HT1080 (cell line): ENCODE data around the gene ANKAR. TPM values are rescaled to one million over a fixed set of nuclear protein-coding genes. Genes with fewer than 3 reads are reported as not detected.
"Not testable (repeated sequence)": the region's sequence is repeated elsewhere in the genome, so short reads cannot be mapped to it uniquely, and the experiment has no call there.

ENCODE experiments used
- DNase-seq: peaks from one replicate; pipeline ENCODE4 v3.0.0-alpha.2; 2015; ENCODE audit warnings: low read depth
- total RNA-seq: library from RNA; depleted of rRNA; stranded (reverse); fragments of >200 nt; shearing (Covaris generic); gene quantifications from 2 replicates; pipeline ENCODE4 v1.2.3, GENCODE V29; 2014; rRNA removed

The ANKAR gene
- total RNA-seq, 1 experiment from 2014 or later, result 2.4 TPM

- DNase-seq, result no peak
Measured at GRCh38 chr2:189700681-189701080, 26.2 kb downstream of the ANKAR start.

GRCh38 chr2:189702071-189702470 lies 27.6 kb downstream of the ANKAR start:
- peak; percentile 27 for DNase-seq

- no peak for DNase-seq
Measured at GRCh38 chr2:189709501-189710221, 35.2 kb downstream of the ANKAR start.

- DNase-seq, result not testable (repeated sequence)
Measured at GRCh38 chr2:189717593-189717992, 43.1 kb downstream of the ANKAR start.

- no peak for DNase-seq
Measured at GRCh38 chr2:189719571-189719970, 45.1 kb downstream of the ANKAR start.

GRCh38 chr2:189723192-189723591 lies 48.7 kb downstream of the ANKAR start:
- no peak for DNase-seq

Other genes with a start within 250 kb of the ANKAR start
- 75.1 and 99.1 TPM in 2 replicates for gene WDR75, start 233.2 kb upstream of the ANKAR start, total RNA-seq
- gene SLC40A1, start 93.9 kb upstream of the ANKAR start, total RNA-seq, result 0.29 and 0.57 TPM in 2 replicates
- 66.2 and 68.9 TPM in 2 replicates for gene ASNSD1, start 13.2 kb upstream of the ANKAR start, total RNA-seq
- gene OSGEPL1, start 88.1 kb downstream of the ANKAR start, total RNA-seq, result 11.5 and 14.2 TPM in 2 replicates
- 99.1 and 125 TPM in 2 replicates for gene ORMDL1, start 109.7 kb downstream of the ANKAR start, total RNA-seq
- 18.2 and 19.3 TPM in 2 replicates for gene PMS1, start 109.8 kb downstream of the ANKAR start, total RNA-seq